Adrenal gland (tissue), 12 donors: ENCODE data around the gene MUTYH. TPM values are rescaled to one million over a fixed set of nuclear protein-coding genes. Genes with fewer than 3 reads are reported as not detected.

Source experiments
- DNase-seq, 7 donors: peaks; one replicate each; pipeline ENCODE4 v3.0.0-alpha.2; 2019 to 2020
- H3K27ac ChIP-seq, 5 donors: fragments of 200-600 bp; sonication (generic) in 4 of 5; 1 replicate in 3 of 5; 2 replicates in 2 of 5; pipeline versions ENCODE4 v1.5.1 to v1.8.0; 2016 to 2020; ENCODE audit warnings: mild to moderate bottlenecking in 1 of 5
- H3K27me3 ChIP-seq: fragments of 200-600 bp; 2 replicates; pipeline ENCODE4 v1.8.0; 2021
- H3K36me3 ChIP-seq, 2 donors: fragments of 200-600 bp; replicated peaks in 1 of 2; 1 replicate in 1 of 2; 2 replicates in 1 of 2; pipeline versions ENCODE4 v1.5.1 to v1.8.0; 2018 to 2022
- H3K4me1 ChIP-seq, 2 donors: fragments of 200-600 bp; replicated peaks in 1 of 2; 1 replicate in 1 of 2; 2 replicates in 1 of 2; pipeline versions ENCODE4 v1.5.1 to v1.8.0; 2018 to 2021
- H3K4me3 ChIP-seq, 4 donors: fragments of 200-600 bp; sonication (generic) in 3 of 4; one replicate each; pipeline ENCODE4 v1.5.1; 2016 to 2018
- H3K9me3 ChIP-seq, 3 donors: fragments of 200-600 bp; sonication (generic) in 1 of 3; replicated peaks in 1 of 3; 1 replicate in 2 of 3; 2 replicates in 1 of 3; pipeline versions ENCODE4 v1.5.1 to v1.8.0; 2016 to 2021
- POLR2A ChIP-seq, 2 donors: fragments of 450-650 bp; IDR thresholded peaks; one replicate each; pipeline ENCODE4 v1.6.1; 2017; ENCODE audit warnings: antibody characterized with exemption in 2 of 2, mild to moderate bottlenecking in 2 of 2, moderate library complexity in 1 of 2
- WGBS, 4 donors: extraction: QIAGEN DNeasy Blood & Tissue Kit in 2 of 4; methylation state at CpG; one replicate each; pipeline versions ENCODE4 v1.1.5 to v1.1.7; 2013 to 2017; 5-methylcytosine and 5-hydroxymethylcytosine counted together
- intact Hi-C, 2 donors: fragments of 100-400 bp; cut with DNase I; formaldehyde crosslinking; loops; one replicate each; pipeline versions ENCODE4 v1.14.1 to v1.15.0; 2022 to 2023
- polyA plus RNA-seq, 3 donors: library from polyadenylated mRNA; stranded (reverse); fragments of 200-250 nt in 2 of 3; fragments of 350-450 nt in 1 of 3; fragmentation: Illumina TruSeq in 1 of 3; extraction: RNeasy Lipid Tissue Mini Kit (QIAGEN cat#74804) in 1 of 3; gene quantifications; one replicate each; pipeline ENCODE4 v1.2.3, GENCODE V29; 2013 to 2014
- total RNA-seq, 9 donors: library from RNA; depleted of rRNA in 4 of 9; stranded (reverse); fragments of >200 nt in 4 of 9; fragments of 120-200 nt in 1 of 9; fragmentation: NEBNext Ultra II Directional in 1 of 9; extraction: Animal tissue kit (Norgen Biotek cat#: 25700) in 1 of 9; gene quantifications; one replicate each; pipeline versions ENCODE4 v1.1.0 to v1.2.4, GENCODE V29; 2013 to 2023
- TF ChIP-seq, protein P1 (sequence below), 6 experiments: fragments of 450-650 bp in 4 of 6; fragments of 200-600 bp in 2 of 6; sonication (generic) in 1 of 6; IDR thresholded peaks; 1 replicate in 5 of 6; 2 replicates in 1 of 6; pipeline versions ENCODE4 v1.5.1 to v1.8.0; 2016 to 2021; ENCODE audit warnings: antibody characterized with exemption in 6 of 6, mild to moderate bottlenecking in 2 of 6, moderate library complexity in 1 of 6
- donor health status: healthy with polysubstance abuse.
- donor health status: Bipolar disorder and iron deficiency.
- donor health status: DM: yes; HTN: yes; CAD: no.
- donor health status: DM: no; HTN: no; CAD: no.
- donor health status: DM: no; HTN: no; CAD: no.
- donor health status: DM: yes; HTN: yes; CAD: no.

The MUTYH gene
- total and polyA plus RNA-seq, 12 donors = 9.8 to 60.7 (median 22.2) TPM

DNA sequence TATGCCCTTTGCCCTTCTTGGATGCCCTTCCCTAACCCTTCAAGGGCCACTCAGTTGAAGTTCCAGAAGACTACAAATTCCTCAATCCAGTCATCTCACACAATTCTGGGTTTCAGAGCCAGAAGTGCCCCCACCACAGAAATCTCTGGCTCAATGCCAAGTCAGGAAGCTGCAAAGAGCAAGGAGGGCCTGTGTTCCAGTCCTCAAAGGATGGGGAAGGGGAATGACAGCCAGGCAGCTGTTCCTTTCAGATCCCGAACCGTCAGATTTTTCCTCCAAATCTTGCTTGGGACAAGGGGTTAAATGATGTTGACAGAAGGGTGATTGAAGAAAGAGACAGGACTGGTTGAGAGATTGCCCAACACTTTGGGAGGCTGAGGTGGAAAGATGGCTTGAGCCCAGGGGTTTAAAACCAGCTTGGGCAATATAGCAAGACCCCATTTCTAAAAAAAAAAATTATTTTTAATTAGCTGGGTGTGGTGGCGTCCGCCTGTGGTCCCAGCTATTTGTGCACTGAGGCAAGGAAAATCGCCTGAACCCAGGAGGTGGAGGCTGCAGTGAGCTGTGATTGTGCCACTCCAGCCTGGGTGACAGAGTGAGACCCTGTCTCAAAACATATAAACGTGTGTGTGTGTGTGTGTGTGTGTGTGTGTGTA lies 14.3 kb downstream of the MUTYH start:
- intact Hi-C loops = no loop called here
- TF ChIP-seq POLR2A (IDR thresholded peaks at IDR 0.05) = no peak
- TF ChIP-seq, protein P1, sequence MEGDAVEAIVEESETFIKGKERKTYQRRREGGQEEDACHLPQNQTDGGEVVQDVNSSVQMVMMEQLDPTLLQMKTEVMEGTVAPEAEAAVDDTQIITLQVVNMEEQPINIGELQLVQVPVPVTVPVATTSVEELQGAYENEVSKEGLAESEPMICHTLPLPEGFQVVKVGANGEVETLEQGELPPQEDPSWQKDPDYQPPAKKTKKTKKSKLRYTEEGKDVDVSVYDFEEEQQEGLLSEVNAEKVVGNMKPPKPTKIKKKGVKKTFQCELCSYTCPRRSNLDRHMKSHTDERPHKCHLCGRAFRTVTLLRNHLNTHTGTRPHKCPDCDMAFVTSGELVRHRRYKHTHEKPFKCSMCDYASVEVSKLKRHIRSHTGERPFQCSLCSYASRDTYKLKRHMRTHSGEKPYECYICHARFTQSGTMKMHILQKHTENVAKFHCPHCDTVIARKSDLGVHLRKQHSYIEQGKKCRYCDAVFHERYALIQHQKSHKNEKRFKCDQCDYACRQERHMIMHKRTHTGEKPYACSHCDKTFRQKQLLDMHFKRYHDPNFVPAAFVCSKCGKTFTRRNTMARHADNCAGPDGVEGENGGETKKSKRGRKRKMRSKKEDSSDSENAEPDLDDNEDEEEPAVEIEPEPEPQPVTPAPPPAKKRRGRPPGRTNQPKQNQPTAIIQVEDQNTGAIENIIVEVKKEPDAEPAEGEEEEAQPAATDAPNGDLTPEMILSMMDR (IDR thresholded peaks at IDR 0.05) = no peak
- Histone ChIP-seq H3K4me3 (peak overlapping the region in 1 of 4 donors; percentile 71), H3K27ac (no peak overlapping the region), H3K4me1 (peaks cover 8 to 10% of the 10 kb centered on the region in 2 donors), H3K36me3 (peaks cover 0 to 7% of the 10 kb centered on the region in 2 donors), H3K9me3 (no peaks in the 10 kb centered on the region), H3K27me3 (no peaks in the 10 kb centered on the region)
- WGBS, 4 donors = 58 to 60% (median 59%) methylated on average over 6 of the region's 6 CpGs
- DNase-seq = no peak

DNA sequence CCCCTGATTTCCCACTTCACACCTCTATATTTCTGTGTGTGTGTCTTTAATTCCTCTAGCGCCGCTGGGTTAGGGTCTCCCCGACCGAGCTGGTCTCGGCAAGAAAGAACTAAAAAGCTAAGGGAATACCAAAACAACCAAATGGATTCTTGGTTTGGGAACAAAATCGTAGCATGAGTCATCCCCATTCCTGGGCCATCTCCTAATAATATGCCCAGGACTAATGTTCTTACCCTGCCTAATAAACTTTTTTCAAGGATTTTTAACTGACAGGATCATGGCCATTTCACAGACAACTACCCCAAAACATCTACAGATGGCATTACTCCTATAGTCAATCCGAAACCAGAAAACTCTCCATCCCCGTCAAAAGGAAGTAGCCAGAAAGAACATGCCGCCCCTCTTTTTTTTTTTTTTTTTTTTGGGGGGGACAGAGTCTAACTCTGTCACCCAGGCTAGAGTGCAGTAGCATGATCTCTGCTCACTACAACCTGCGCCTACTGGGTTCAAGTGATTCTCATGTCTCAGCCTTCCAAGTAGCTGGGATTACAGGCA lies 17.7 kb downstream of the MUTYH start:
- Histone ChIP-seq H3K27me3 (no peaks in the 10 kb centered on the region), H3K27ac (no peak overlapping the region), H3K4me3 (no peak overlapping the region), H3K4me1 (peaks cover 8 to 9% of the 10 kb centered on the region in 2 donors), H3K36me3 (no peaks in the 10 kb centered on the region), H3K9me3 (no peaks in the 10 kb centered on the region)
- no peak for DNase-seq
- WGBS, 4 donors = 80 to 89% (median 85%) methylated on average over 10 of the region's 10 CpGs
- TF ChIP-seq POLR2A (IDR thresholded peaks at IDR 0.05) = no peak
- TF ChIP-seq, protein P1 (IDR thresholded peaks at IDR 0.05) = no peak
- intact Hi-C loops = no loop called here

GRCh38 chr1:45321444-45321843 lies 18.8 kb downstream of the MUTYH start:
- Histone ChIP-seq H3K27ac (no peak overlapping the region), H3K27me3 (no peaks in the 10 kb centered on the region), H3K4me1 (no peaks in the 10 kb centered on the region), H3K9me3 (no peaks in the 10 kb centered on the region), H3K36me3 (no peaks in the 10 kb centered on the region), H3K4me3 (no peak overlapping the region)
- TF ChIP-seq, protein P1 (IDR thresholded peaks at IDR 0.05) = no peak
- TF ChIP-seq POLR2A (IDR thresholded peaks at IDR 0.05) = no peak
- 92 to 94% (median 93%) methylated on average over 5 of the region's 5 CpGs for WGBS, 4 donors
- DNase-seq = peak in 1 of 7 donors; percentile 7
- intact Hi-C loops = no loop called here

DNA sequence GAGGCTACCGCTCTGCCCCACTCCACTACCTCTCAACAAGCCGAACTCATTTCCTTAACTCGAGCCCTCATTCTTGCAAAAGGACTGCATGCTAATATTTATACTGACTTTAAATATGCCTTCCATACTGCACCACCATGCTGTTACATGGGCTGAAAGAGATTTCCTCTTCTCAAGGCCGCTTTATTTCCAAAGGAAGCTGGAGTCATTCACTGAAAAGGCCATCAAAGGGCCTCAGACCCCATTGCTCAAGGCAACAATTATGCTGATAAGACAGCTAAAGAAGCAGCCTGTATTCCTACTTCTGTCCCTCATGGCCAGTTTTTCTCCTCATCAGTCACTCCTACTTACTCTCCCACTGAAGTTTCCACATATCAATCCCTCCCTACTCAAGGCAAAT lies 20.5 kb downstream of the MUTYH start:
- Histone ChIP-seq H3K4me3 (no peak overlapping the region), H3K27ac (no peak overlapping the region), H3K27me3 (no peaks in the 10 kb centered on the region), H3K4me1 (no peaks in the 10 kb centered on the region), H3K9me3 (no peaks in the 10 kb centered on the region), H3K36me3 (no peaks in the 10 kb centered on the region)
- no peak for TF ChIP-seq POLR2A (IDR thresholded peaks at IDR 0.05)
- TF ChIP-seq, protein P1 (IDR thresholded peaks at IDR 0.05) = no peak
- no peak for DNase-seq
- intact Hi-C loops = no loop called here
- WGBS, 4 donors = 80 to 91% (median 81%) methylated on average over 4 of the region's 4 CpGs
